GM12878 (cell line): ENCODE data around the gene AGPAT2. TPM values are rescaled to one million over a fixed set of nuclear protein-coding genes. Genes with fewer than 3 reads are reported as not detected.

Experiments
- ATAC-seq: fragments of 200-7000 bp; cut with Tn5 transposase; 3 replicates; pipeline ENCODE4 v1.9.1; 2020; ENCODE audit warnings: mild to moderate bottlenecking, moderate library complexity
- BruUV-seq: library from RNA; stranded (reverse); fragments of 400-500 nt; replicated peaks from 2 replicates; lab custom pipeline; 2021; lab: Mats Ljungman, UMichigan
- CTCF ChIA-PET: fragments of 300-600 bp; sonication (Branson Sonifier 250); formaldehyde crosslinking; extraction: SDS; loops from one replicate; lab custom pipeline; 2021; ENCODE audit warnings: inconsistent platforms; lab: Yijun Ruan, JAX
- POLR2A ChIA-PET: fragments of 350-600 bp; formaldehyde crosslinking; extraction: SDS; loops from one replicate; lab custom pipeline; 2021; ENCODE audit warnings: inconsistent platforms; lab: Charles Lee
- RAD21 ChIA-PET: fragments of 300-600 bp; sonication (Branson Sonifier 250); formaldehyde crosslinking; loops from one replicate; lab custom pipeline; 2023; ENCODE audit warnings: antibody characterized with exemption; ENCODE audit not compliant: unreplicated experiment; lab: Charles Lee
- SMC1A ChIA-PET: fragments of 300-600 bp; sonication (Branson Sonifier 250); formaldehyde crosslinking; loops from one replicate; lab custom pipeline; 2023; ENCODE audit not compliant: unreplicated experiment, uncharacterized antibody; lab: Charles Lee
- DNase-seq: peaks from one replicate; pipeline ENCODE4 v3.0.0-alpha.2; 2011; ENCODE audit warnings: low read depth, low spot score
- FAIRE-seq: peaks from 3 replicates; lab custom pipeline; 2011; peaks lifted over from hg19 to GRCh38; lab: Jason Lieb, UNC
- H2AFZ ChIP-seq: 2 replicates; pipeline ENCODE4 v1.6.0; 2011; ENCODE audit warnings: low read depth, low read length, control low read depth; ENCODE audit not compliant: control insufficient read depth
- H3K27ac ChIP-seq: 2 replicates; pipeline ENCODE4 v1.5.1; 2011; ENCODE audit warnings: control low read depth; ENCODE audit not compliant: control insufficient read depth, insufficient read depth
- H3K27me3 ChIP-seq, 2 experiments: replicated peaks in 1 of 2; 2 replicates each; pipeline versions ENCODE4 v1.6.0 to v1.6.1; 2011; ENCODE audit warnings: low read length in 1 of 2; ENCODE audit not compliant: control insufficient read depth in 2 of 2, insufficient read depth in 2 of 2
- H3K36me3 ChIP-seq, 2 experiments: 2 replicates each; pipeline ENCODE4 v1.5.1; 2011; ENCODE audit warnings: low read length in 1 of 2; ENCODE audit not compliant: control insufficient read depth in 2 of 2, insufficient read depth in 2 of 2
- H3K4me1 ChIP-seq: 2 replicates; pipeline ENCODE4 v1.6.1; 2011; ENCODE audit warnings: mild to moderate bottlenecking, low read length, moderate library complexity, mixed read lengths; ENCODE audit not compliant: control insufficient read depth, insufficient read depth
- H3K4me2 ChIP-seq: 2 replicates; pipeline ENCODE4 v1.6.0; 2011; ENCODE audit warnings: control low read depth; ENCODE audit not compliant: control insufficient read depth, insufficient read depth
- H3K4me3 ChIP-seq: fragments of 200-600 bp; sonication (generic); 2 replicates; pipeline ENCODE4 v1.5.1; 2016
- H3K79me2 ChIP-seq: 2 replicates; pipeline ENCODE4 v1.6.0; 2011; ENCODE audit warnings: low read length; ENCODE audit not compliant: control insufficient read depth, insufficient read depth
- H3K9ac ChIP-seq: 2 replicates; pipeline ENCODE4 v1.8.0; 2011; ENCODE audit warnings: low read length, control low read depth, mixed read lengths; ENCODE audit not compliant: control insufficient read depth, insufficient read depth
- H3K9me3 ChIP-seq: replicated peaks from 3 replicates; pipeline ENCODE4 v1.5.1; 2011; ENCODE audit warnings: mild to moderate bottlenecking, low read length; ENCODE audit not compliant: control insufficient read depth, insufficient read depth
- H4K20me1 ChIP-seq: 2 replicates; pipeline ENCODE4 v1.6.0; 2011; ENCODE audit not compliant: control insufficient read depth, insufficient read depth
- E2F8 ChIP-seq: fragments of 450-650 bp; IDR thresholded peaks from 2 replicates; pipeline ENCODE4 v1.6.1; 2018; ENCODE audit warnings: mild to moderate bottlenecking, low read depth, moderate library complexity; ENCODE audit not compliant: partially characterized antibody
- EED ChIP-seq: sonication (generic); IDR thresholded peaks from 2 replicates; pipeline ENCODE4 v1.6.1; 2016; ENCODE audit warnings: antibody characterized with exemption, low read depth
- EGR1 ChIP-seq, 2 experiments: IDR thresholded peaks; 1 replicate in 1 of 2; 2 replicates in 1 of 2; pipeline ENCODE4 v1.6.1; 2011 to 2012; ENCODE audit warnings: low read depth in 2 of 2, low read length in 2 of 2, borderline replicate concordance in 1 of 2, mild to moderate bottlenecking in 1 of 2, moderate library complexity in 1 of 2
- MAX ChIP-seq: IDR thresholded peaks from 2 replicates; pipeline ENCODE4 v1.6.1; 2012; ENCODE audit warnings: low read depth, low read length, improper control_type of control experiment
- NFXL1 ChIP-seq: fragments of 450-650 bp; IDR thresholded peaks from 2 replicates; pipeline ENCODE4 v1.6.1; 2017; ENCODE audit warnings: antibody characterized with exemption, mild to moderate bottlenecking, borderline replicate concordance
- NFYA ChIP-seq: IDR thresholded peaks from 2 replicates; pipeline ENCODE4 v1.6.1; 2011; ENCODE audit warnings: low read depth, mild to moderate bottlenecking, low read length, improper control_type of control experiment, borderline replicate concordance
- RBBP5 ChIP-seq: fragments of 200-600 bp; sonication (generic); conservative IDR thresholded peaks from 2 replicates; pipeline ENCODE4 v1.6.1; 2016
- RELA ChIP-seq: fragments of 450-650 bp; IDR thresholded peaks from 2 replicates; pipeline ENCODE4 v1.8.0; 2014; ENCODE audit warnings: borderline replicate concordance; ENCODE audit not compliant: partially characterized antibody
- STAT1 ChIP-seq: fragments of 450-650 bp; conservative IDR thresholded peaks from 2 replicates; pipeline ENCODE4 v1.6.1; 2014; ENCODE audit warnings: antibody characterized with exemption, mild to moderate bottlenecking
- WGBS: methylation state at CpG from one replicate; pipeline ENCODE4 v1.1.6; 2016; ENCODE audit warnings: low lambda C conversion rate; ENCODE audit not compliant: insufficient replicate concordance, insufficient coverage; ENCODE audit errors: missing lambda C conversion rate; 5-methylcytosine and 5-hydroxymethylcytosine counted together
- in situ Hi-C: fragments of 300-500 bp; cut with MboI; formaldehyde crosslinking; loops from 9 replicates; pipeline ENCODE4 v1.14.3; 2018; ENCODE audit warnings: mixed read lengths
- intact Hi-C: fragments of 100-400 bp; cut with micrococcal nuclease; formaldehyde crosslinking; loops from one replicate; pipeline ENCODE4 v1.14.2; 2022; ENCODE audit not compliant: unreplicated experiment
- polyA plus RNA-seq, 11 experiments: library from polyadenylated mRNA; depleted of rRNA in 4 of 11; unstranded in 6 of 11; stranded (reverse) in 5 of 11; fragments of >200 nt; fragmentation: Nextera tagmentation in 4 of 11; fragmentation: Illumina TruSeq in 1 of 11; extraction: Ambion mirVana in 4 of 11; extraction: Trizol in 1 of 11; gene quantifications; 1 replicate in 1 of 11; 2 replicates in 10 of 11; pipeline versions ENCODE4 v1.2.1 to v1.2.3, GENCODE V29; 2011 to 2016; ENCODE audit warnings: inconsistent platforms in 2 of 11, missing spikeins in 2 of 11, low read depth in 1 of 11
- total RNA-seq, 4 experiments: library from RNA; depleted of rRNA in 3 of 4; stranded (reverse); fragments of >200 nt in 3 of 4; fragmentation: Illumina TruSeq in 1 of 4; extraction: Trizol in 1 of 4; gene quantifications; 2 replicates each; pipeline versions ENCODE4 v1.2.1 to v1.2.3, GENCODE V29; 2013 to 2021
- TF ChIP-seq, protein P1 (sequence below): fragments of 450-650 bp; IDR thresholded peaks from 2 replicates; pipeline ENCODE4 v1.6.1; 2017; ENCODE audit warnings: borderline replicate concordance
- TF ChIP-seq, protein P2 (sequence below): fragments of 450-650 bp; formaldehyde crosslinking; IDR thresholded peaks from 2 replicates; pipeline ENCODE4 v1.4.0; 2020; ENCODE audit warnings: mild to moderate bottlenecking, moderate library complexity

Gene AGPAT2
- total and polyA plus RNA-seq, 10 of the 15 experiments (the other 5 are each of a cell fraction or from before 2014, with no cell fraction given) = 0.10 to 28.5 (median 18.2) TPM

- FAIRE-seq = no peak
- ATAC-seq = no peak
- no peak overlapping the region; the same call in 1 of the 2 replicates for H3K4me2 ChIP-seq
- no peaks in the 10 kb centered on the region for H3K27me3 ChIP-seq
- 95% methylated on average over 8 of the region's 8 CpGs for WGBS
- SMC1A ChIA-PET = no interaction called here
- in situ Hi-C loops = no loop called here
- H3K9ac ChIP-seq = no peak overlapping the region
- no peak overlapping the region for H3K27ac ChIP-seq
- POLR2A ChIA-PET = no interaction called here
- DNase-seq = no peak
- H3K9me3 ChIP-seq = no peaks in the 10 kb centered on the region
- H3K4me1 ChIP-seq = peaks cover 9% of the 10 kb centered on the region
- peaks cover 36% of the 10 kb centered on the region for H3K79me2 ChIP-seq
- H3K36me3 ChIP-seq = peaks cover 18 to 28% of the 10 kb centered on the region in 2 experiments
- H3K4me3 ChIP-seq = no peak overlapping the region
- H4K20me1 ChIP-seq = peaks cover 9% of the 10 kb centered on the region
- TF ChIP-seq EGR1 (IDR thresholded peaks at IDR 0.05; ENCODE audit: borderline replicate concordance in 1 of 2, low read depth in 2 of 2, low read length in 2 of 2) = no peak
- TF ChIP-seq MAX = no peak
- TF ChIP-seq E2F8 = no peak
- no peak for TF ChIP-seq RBBP5
- TF ChIP-seq NFXL1 = no peak
- no peak for TF ChIP-seq STAT1
- no peak for TF ChIP-seq EED
- TF ChIP-seq, protein P1, sequence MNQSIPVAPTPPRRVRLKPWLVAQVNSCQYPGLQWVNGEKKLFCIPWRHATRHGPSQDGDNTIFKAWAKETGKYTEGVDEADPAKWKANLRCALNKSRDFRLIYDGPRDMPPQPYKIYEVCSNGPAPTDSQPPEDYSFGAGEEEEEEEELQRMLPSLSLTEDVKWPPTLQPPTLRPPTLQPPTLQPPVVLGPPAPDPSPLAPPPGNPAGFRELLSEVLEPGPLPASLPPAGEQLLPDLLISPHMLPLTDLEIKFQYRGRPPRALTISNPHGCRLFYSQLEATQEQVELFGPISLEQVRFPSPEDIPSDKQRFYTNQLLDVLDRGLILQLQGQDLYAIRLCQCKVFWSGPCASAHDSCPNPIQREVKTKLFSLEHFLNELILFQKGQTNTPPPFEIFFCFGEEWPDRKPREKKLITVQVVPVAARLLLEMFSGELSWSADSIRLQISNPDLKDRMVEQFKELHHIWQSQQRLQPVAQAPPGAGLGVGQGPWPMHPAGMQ = no peak
- TF ChIP-seq NFYA = no peak
- TF ChIP-seq, protein P2, sequence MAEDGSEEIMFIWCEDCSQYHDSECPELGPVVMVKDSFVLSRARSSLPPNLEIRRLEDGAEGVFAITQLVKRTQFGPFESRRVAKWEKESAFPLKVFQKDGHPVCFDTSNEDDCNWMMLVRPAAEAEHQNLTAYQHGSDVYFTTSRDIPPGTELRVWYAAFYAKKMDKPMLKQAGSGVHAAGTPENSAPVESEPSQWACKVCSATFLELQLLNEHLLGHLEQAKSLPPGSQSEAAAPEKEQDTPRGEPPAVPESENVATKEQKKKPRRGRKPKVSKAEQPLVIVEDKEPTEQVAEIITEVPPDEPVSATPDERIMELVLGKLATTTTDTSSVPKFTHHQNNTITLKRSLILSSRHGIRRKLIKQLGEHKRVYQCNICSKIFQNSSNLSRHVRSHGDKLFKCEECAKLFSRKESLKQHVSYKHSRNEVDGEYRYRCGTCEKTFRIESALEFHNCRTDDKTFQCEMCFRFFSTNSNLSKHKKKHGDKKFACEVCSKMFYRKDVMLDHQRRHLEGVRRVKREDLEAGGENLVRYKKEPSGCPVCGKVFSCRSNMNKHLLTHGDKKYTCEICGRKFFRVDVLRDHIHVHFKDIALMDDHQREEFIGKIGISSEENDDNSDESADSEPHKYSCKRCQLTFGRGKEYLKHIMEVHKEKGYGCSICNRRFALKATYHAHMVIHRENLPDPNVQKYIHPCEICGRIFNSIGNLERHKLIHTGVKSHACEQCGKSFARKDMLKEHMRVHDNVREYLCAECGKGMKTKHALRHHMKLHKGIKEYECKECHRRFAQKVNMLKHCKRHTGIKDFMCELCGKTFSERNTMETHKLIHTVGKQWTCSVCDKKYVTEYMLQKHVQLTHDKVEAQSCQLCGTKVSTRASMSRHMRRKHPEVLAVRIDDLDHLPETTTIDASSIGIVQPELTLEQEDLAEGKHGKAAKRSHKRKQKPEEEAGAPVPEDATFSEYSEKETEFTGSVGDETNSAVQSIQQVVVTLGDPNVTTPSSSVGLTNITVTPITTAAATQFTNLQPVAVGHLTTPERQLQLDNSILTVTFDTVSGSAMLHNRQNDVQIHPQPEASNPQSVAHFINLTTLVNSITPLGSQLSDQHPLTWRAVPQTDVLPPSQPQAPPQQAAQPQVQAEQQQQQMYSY (CRISPR knock-in tag) = no peak
- TF ChIP-seq RELA = no peak
- TF ChIP-seq, all 136 proteins: peak for 0
- ChIA-PET CTCF (no interaction called here), RAD21 (no interaction called here)
- intact Hi-C loops = no loop called here
- BruUV-seq = no TSS peak
- H2AFZ ChIP-seq = no peak overlapping the region
Measured at GRCh38 chr9:136723989-136724388, 36.7 kb upstream of the AGPAT2 start.
